Measurements from ENCODE around the gene GID8. TPM values are rescaled to one million over a fixed set of nuclear protein-coding genes. Genes with fewer than 3 reads are reported as not detected.

The GID8 gene
- polyA plus RNA-seq, 2 of the 4 experiments (the other 2 are of a cell fraction): 19.2 to 24.5 TPM

DNA sequence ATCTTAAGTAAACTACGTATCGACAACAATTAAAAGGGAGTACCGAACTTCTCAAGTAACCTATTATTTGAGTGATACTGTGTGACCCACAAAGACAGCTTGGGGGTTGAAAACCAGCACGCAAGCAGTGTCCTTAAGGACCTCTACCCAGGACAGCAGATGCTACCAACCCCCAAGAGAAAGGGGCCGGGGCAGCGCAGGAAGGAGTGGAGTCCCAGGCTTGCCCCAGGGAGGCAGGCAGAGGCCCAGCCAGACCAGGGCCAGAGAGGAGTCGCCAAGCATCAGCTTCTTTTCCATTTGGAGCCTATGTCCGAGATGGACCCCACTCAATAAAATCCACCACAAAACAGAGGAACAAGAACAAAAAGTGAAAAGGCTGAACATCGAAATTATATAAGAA lies 23.5 kb upstream of the GID8 start:
- Histone ChIP-seq H3K27ac (no peak overlapping the region), H3K4me3 (no peak overlapping the region), H3K9me3 (no peaks in the 10 kb centered on the region), H3K4me1 (peaks cover 37% of the 10 kb centered on the region), H3K4me2 (no peak overlapping the region; the same call in 2 of the 3 replicates)
- WGBS (ENCODE audit: missing lambda C conversion rate): 90% methylated on average over 9 of the region's 9 CpGs
- no peak for DNase-seq (ENCODE audit: low read depth in 1 of 2, low spot score in 1 of 2)
- POLR2A ChIA-PET: no interaction called here
- no peak for FAIRE-seq
- CTCF ChIA-PET: interaction anchor here (1.1 to 22.6 kb wide), 4 partner anchors 3 to 95 kb away, joined by 3 to 368 read pairs (median 186); partner anchors contain the start of gene DIDO1
- no peak for ATAC-seq
- TF ChIP-seq MAZ (IDR thresholded peaks at IDR 0.05; ENCODE audit: borderline replicate concordance, low read depth, low read length) (no peak), CTCF (IDR thresholded peaks at IDR 0.05) (no peak), POLR2A (IDR thresholded peaks at IDR 0.05; ENCODE audit: low read length) (no peak), HES2 (IDR thresholded peaks at IDR 0.05) (no peak), JUN (IDR thresholded peaks at IDR 0.05) (no peak)

GRCh38 chr20:62914970-62915457 lies 22.9 kb upstream of the GID8 start:
- Histone ChIP-seq H3K4me3 (no peak overlapping the region), H3K27ac (no peak overlapping the region), H3K4me2 (peak overlapping the region; percentile 3; the same call in 1 of the 3 replicates), H3K4me1 (peaks cover 39% of the 10 kb centered on the region), H3K9me3 (no peaks in the 10 kb centered on the region)
- DNase-seq (ENCODE audit: low read depth in 1 of 2, low spot score in 1 of 2) (peak; percentile 41 to 63), FAIRE-seq (no peak), ATAC-seq (peak in 1 of 2 experiments; percentile 79; a peak in 3 of 6 replicates)
- TF ChIP-seq BHLHE40 (IDR thresholded peaks at IDR 0.05; ENCODE audit: low read depth, low read length): no peak
- TF ChIP-seq TFCP2L1 (CRISPR knock-in tag; IDR thresholded peaks at IDR 0.05): no peak
- ChIA-PET POLR2A (no interaction called here), CTCF (interaction anchor here (1.1 to 22.6 kb wide), 3 partner anchors 9 to 94 kb away, joined by 3 to 368 read pairs (median 15); no protein-coding TSS in a partner anchor)
- WGBS (ENCODE audit: missing lambda C conversion rate): 66% methylated on average over 8 of the region's 8 CpGs

GRCh38 chr20:62916703-62917476 lies 21.1 kb upstream of the GID8 start:
- no peak for TF ChIP-seq EHF (CRISPR knock-in tag; IDR thresholded peaks at IDR 0.05)
- TF ChIP-seq, protein P1, sequence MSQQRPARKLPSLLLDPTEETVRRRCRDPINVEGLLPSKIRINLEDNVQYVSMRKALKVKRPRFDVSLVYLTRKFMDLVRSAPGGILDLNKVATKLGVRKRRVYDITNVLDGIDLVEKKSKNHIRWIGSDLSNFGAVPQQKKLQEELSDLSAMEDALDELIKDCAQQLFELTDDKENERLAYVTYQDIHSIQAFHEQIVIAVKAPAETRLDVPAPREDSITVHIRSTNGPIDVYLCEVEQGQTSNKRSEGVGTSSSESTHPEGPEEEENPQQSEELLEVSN (IDR thresholded peaks at IDR 0.05; ENCODE audit: borderline replicate concordance, low read depth): no peak
- no peak for TF ChIP-seq RNF2 (IDR thresholded peaks at IDR 0.05; ENCODE audit: borderline replicate concordance, low read depth)
- no peak for TF ChIP-seq ESRRA (IDR thresholded peaks at IDR 0.05; ENCODE audit: borderline replicate concordance, low read length)
- no peak for TF ChIP-seq CEBPB (IDR thresholded peaks at IDR 0.05)
- no peak for TF ChIP-seq FOSB (CRISPR knock-in tag; IDR thresholded peaks at IDR 0.05)
- TF ChIP-seq HOXA7 (CRISPR knock-in tag; IDR thresholded peaks at IDR 0.05): no peak
- no peaks in the 10 kb centered on the region for H3K9me3 ChIP-seq
- ATAC-seq (no peak), FAIRE-seq (no peak), DNase-seq (ENCODE audit: low read depth in 1 of 2, low spot score in 1 of 2) (no peak)
- ChIA-PET CTCF (interaction anchor here (1.0 to 22.6 kb wide), 7 partner anchors 10 to 93 kb away, joined by 3 to 368 read pairs (median 12); partner anchors contain the start of gene DIDO1), POLR2A (no interaction called here)
- peak overlapping the region; percentile 27 for H3K4me2 ChIP-seq
- H3K4me1 ChIP-seq: peaks cover 55% of the 10 kb centered on the region
- no peak overlapping the region for H3K4me3 ChIP-seq
- 76% methylated on average over 10 of the region's 10 CpGs for WGBS (ENCODE audit: missing lambda C conversion rate)
- no peak overlapping the region for H3K27ac ChIP-seq

- ATAC-seq (no peak), DNase-seq (ENCODE audit: low read depth in 1 of 2, low spot score in 1 of 2) (no peak), FAIRE-seq (no peak)
- Histone ChIP-seq H3K4me2 (no peak overlapping the region), H3K4me3 (no peak overlapping the region), H3K4me1 (peaks cover 61% of the 10 kb centered on the region), H3K9me3 (no peaks in the 10 kb centered on the region), H3K27ac (no peak overlapping the region)
- WGBS (ENCODE audit: missing lambda C conversion rate): 93% methylated on average over 3 of the region's 3 CpGs
- CTCF ChIA-PET: interaction anchor here (1.1 to 22.6 kb wide), 6 partner anchors 9 to 92 kb away, joined by 4 to 368 read pairs (median 14); partner anchors contain the start of gene DIDO1
- POLR2A ChIA-PET: interaction anchor here (0.8 kb wide), 1 partner anchor 20 kb away, joined by 3 read pairs; the partner anchor contains the start of gene GID8
- TF ChIP-seq HMGXB4 (CRISPR knock-in tag; IDR thresholded peaks at IDR 0.05; ENCODE audit: borderline replicate concordance): no peak
- no peak for TF ChIP-seq MAX (IDR thresholded peaks at IDR 0.05)
- TF ChIP-seq MYC (IDR thresholded peaks at IDR 0.05; ENCODE audit: borderline replicate concordance, low read length): no peak
- TF ChIP-seq JUNB (IDR thresholded peaks at IDR 0.05): no peak
- no peak for TF ChIP-seq HEYL (CRISPR knock-in tag; IDR thresholded peaks at IDR 0.05)
- no peak for TF ChIP-seq HOXB5 (CRISPR knock-in tag; IDR thresholded peaks at IDR 0.05)
- TF ChIP-seq RNF2 (IDR thresholded peaks at IDR 0.05; ENCODE audit: borderline replicate concordance, low read depth): no peak
- no peak for TF ChIP-seq RAD21 (conservative IDR thresholded peaks at IDR 0.05 in 1 of 2, IDR thresholded peaks at IDR 0.05 in 1 of 2)
These were observed 20.2 kb upstream of the GID8 start for GRCh38 chr20:62917720-62918119.

All from A549 (cell line).